HT-29 (cell line): ENCODE data around the gene AIM2. TPM values are rescaled to one million over a fixed set of nuclear protein-coding genes. Genes with fewer than 3 reads are reported as not detected.
"Not testable (repeated sequence)": the region's sequence is repeated elsewhere in the genome, so short reads cannot be mapped to it uniquely, and the experiment has no call there.

Experiments used
- DNase-seq: peaks from one replicate; pipeline ENCODE4 v3.0.0-alpha.2; 2015; ENCODE audit warnings: low spot score
- total RNA-seq: library from RNA; depleted of rRNA; stranded (reverse); fragments of >200 nt; shearing (Covaris generic); gene quantifications from 2 replicates; pipeline ENCODE4 v1.2.3, GENCODE V29; 2014; rRNA removed

AIM2 gene
- not detected in 2 replicates for total RNA-seq

GRCh38 chr1:159076438-159077119 lies at the start of gene AIM2:
Gene AIM2, minus strand, starts transcription at chr1:159076766. Its CDS starts 3,267 bp downstream, at chr1:159073499.
- DNase-seq, result no peak

GRCh38 chr1:159123587-159123986 lies 47.0 kb upstream of the AIM2 start:
- no peak for DNase-seq

GRCh38 chr1:159122005-159122621 lies 45.5 kb upstream of the AIM2 start:
- DNase-seq, result no peak

- no peak for DNase-seq
Observed at GRCh38 chr1:159121526-159121925, 45.0 kb upstream of the AIM2 start.

- DNase-seq, result no peak
Observed at GRCh38 chr1:159120317-159120716, 43.8 kb upstream of the AIM2 start.

GRCh38 chr1:159113596-159114433 lies 37.2 kb upstream of the AIM2 start:
- no peak for DNase-seq

- not testable (repeated sequence) for DNase-seq
Observed at GRCh38 chr1:159103021-159103420, 26.5 kb upstream of the AIM2 start.

- DNase-seq, result no peak
Observed at GRCh38 chr1:159100589-159100988, 24.0 kb upstream of the AIM2 start.

- no peak for DNase-seq
Observed at GRCh38 chr1:159098596-159098995, 22.0 kb upstream of the AIM2 start.

GRCh38 chr1:159092036-159092760 lies 15.6 kb upstream of the AIM2 start:
- no peak for DNase-seq

- DNase-seq, result no peak
Observed at GRCh38 chr1:159091607-159092031, 15.1 kb upstream of the AIM2 start.

GRCh38 chr1:159091180-159091560 lies 14.6 kb upstream of the AIM2 start:
- no peak for DNase-seq

- DNase-seq, result no peak
Observed at GRCh38 chr1:159090286-159091179, 14.0 kb upstream of the AIM2 start.

GRCh38 chr1:159089184-159089791 lies 12.7 kb upstream of the AIM2 start:
- peak; percentile 9 for DNase-seq

GRCh38 chr1:159088546-159089183 lies 12.1 kb upstream of the AIM2 start:
- DNase-seq, result no peak

GRCh38 chr1:159088050-159088449 lies 11.5 kb upstream of the AIM2 start:
- DNase-seq, result no peak

GRCh38 chr1:159084867-159085266 lies 8.3 kb upstream of the AIM2 start:
- no peak for DNase-seq

GRCh38 chr1:159084152-159084551 lies 7.6 kb upstream of the AIM2 start:
- DNase-seq, result no peak

- DNase-seq, result no peak
Observed at GRCh38 chr1:159083013-159083412, 6.4 kb upstream of the AIM2 start.

- DNase-seq, result no peak
Observed at GRCh38 chr1:159081626-159082025, 5.1 kb upstream of the AIM2 start.
